GM19238 (cell line): ENCODE data around the gene LARP6.
"Not testable (repeated sequence)": the region's sequence is repeated elsewhere in the genome, so short reads cannot be mapped to it uniquely, and the experiment has no call there.

Experiments used
- DNase-seq: peaks from one replicate; pipeline ENCODE4 v3.0.0; 2011; ENCODE audit warnings: low spot score; ENCODE audit not compliant: insufficient read length

LARP6 gene

DNA sequence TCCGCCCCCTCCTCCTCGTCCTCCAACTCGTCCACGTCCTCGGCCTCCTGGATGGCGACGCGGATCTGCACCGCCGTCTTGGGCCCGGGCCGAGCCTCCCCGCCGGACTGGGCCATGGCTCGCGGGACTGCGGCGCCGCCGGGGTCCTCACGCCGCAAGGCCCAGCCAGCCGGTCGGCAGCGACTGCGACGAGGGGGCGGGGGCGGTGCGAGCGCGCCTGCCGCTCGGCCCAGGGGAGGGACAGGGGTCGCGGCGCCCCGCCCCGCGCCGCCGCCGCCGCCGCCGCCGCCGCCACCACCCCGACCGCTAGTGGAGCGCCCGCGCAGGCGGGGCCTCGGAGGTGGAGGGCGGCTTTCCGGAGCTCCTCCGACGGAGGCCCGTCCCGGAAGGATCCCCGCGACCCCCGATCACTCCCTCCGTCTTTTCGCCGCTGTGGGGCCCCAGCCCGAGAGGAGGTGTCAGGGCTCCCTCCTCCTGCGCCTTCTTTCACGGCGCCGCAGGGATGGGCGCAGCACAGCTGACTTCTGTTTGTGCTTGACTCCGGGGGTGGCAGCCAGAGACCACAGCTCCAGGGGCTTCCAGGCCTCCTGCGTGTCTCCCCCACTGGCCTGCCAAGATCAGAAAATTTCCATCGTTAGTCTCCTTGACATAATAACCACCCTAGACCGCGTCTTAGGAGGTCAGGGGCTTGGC lies at the start of gene LARP6:
Gene LARP6, minus strand, starts transcription at position 185 of the 693 bp plus-strand sequence. Its CDS starts 69 bp downstream, at position 116.
- peak; percentile 7 for DNase-seq

GRCh38 chr15:70902107-70902506 lies 48.1 kb upstream of the LARP6 start:
- DNase-seq: no peak

- no peak for DNase-seq
These were observed 39.1 kb upstream of the LARP6 start for GRCh38 chr15:70892912-70893560.

GRCh38 chr15:70892002-70892911 lies 38.3 kb upstream of the LARP6 start, which contains the start of the genes LRRC49 and THAP10:
LRRC49 (plus strand) TSS chr15:70892826; CDS start chr15:70892895, 69 bp downstream.
THAP10 (minus strand) TSS chr15:70892433; CDS start chr15:70892272, 161 bp downstream.
- DNase-seq: peak; percentile 30

DNA sequence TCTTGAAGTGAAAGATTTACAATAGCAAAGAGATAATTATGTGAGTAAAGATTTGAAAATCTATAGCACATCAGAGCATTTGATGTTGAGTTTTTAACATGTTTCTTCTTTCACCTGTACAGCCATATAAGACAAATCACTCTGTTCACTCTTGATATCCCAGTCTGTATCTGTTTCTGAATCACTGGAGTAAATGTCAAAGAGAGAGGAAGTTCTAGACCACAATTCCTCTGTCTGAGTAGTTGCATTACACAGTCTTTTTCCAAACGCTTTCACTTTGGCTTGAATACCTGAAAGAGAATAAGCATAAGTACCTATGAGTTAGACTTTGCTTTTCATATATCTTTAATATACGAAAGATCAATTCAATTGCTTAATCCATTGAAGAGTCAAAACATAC lies 28.4 kb upstream of the LARP6 start:
- DNase-seq: no peak

GRCh38 chr15:70880781-70881180 lies 26.8 kb upstream of the LARP6 start:
- DNase-seq: no peak

GRCh38 chr15:70879401-70879800 lies 25.4 kb upstream of the LARP6 start:
- no peak for DNase-seq

DNA sequence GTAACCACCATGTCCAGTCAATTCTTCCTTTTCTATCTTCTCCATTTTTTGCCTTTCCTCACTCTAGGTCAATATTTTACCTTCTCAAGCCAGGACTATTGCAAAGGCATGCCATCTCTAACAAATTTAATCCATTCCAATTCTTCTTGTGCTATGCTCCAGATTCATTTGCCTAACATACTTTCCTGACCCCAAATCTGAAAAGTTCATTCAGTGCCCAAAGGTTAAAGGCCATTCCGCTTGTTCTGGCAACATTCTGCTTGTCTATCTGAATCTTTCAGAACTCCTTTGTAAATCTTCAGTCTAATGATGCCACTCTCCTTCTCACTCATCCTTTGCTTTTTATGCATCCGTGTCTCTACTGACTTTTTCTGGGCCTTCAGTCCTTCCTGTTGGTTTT lies 22.7 kb upstream of the LARP6 start:
- DNase-seq: no peak

DNA sequence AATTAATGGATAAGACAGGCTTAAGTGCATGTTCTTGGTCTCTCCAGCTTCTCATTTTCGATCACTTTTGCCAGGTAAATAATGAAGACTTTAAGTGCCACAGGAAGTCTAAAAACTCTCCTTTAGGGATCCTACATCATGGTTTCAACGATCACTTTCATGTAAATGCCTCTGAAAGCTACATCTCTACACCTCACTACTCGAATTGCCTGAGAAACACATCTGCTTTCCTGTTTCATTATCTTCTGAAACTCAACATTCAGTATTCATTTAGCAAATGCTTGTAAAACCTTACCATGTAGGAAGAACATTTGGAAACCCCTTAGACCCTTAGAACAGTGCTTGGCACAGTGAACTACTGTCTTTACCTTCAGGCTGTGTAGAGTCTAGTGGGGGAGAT lies 22.1 kb upstream of the LARP6 start:
- DNase-seq: no peak

DNA sequence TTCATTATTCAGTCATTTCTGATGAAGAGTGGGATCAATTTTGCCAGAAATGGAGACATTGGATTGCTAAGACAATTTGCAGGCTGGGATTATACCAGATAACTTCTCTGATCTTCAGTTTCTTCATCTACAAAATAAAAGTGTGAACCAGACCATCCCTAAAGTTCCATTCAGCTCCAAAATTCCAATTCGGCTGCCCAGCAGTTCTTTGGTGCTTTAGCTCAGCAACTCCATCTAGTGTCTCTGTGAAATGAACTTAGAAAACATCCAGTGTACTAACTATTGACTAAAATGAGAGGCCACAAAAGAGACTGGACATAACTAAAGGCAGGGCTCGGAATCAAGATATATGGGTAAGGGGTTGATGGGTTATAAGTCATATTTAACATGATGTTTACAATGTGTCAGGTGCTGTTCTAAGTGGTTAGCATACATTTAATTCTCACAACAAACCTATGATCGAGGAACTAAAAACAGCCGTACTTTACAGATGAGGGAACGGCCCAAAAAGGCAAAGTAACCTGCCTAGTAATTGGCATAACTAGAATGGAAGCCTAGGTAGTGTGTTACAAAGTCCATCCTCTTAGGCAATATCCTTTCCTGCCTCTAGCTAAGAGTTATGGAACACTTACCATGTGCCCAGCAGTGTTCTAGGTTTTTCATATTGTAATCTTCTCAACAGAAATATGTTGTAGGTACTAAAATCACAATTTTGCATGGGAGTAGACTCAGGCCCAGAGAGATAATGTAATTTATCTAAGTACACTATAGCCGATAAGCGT lies 21.2 kb upstream of the LARP6 start:
- DNase-seq: no peak

GRCh38 chr15:70873232-70874054 lies 19.5 kb upstream of the LARP6 start:
- no peak for DNase-seq

- DNase-seq: not testable (repeated sequence)
These were observed 17.5 kb upstream of the LARP6 start for GRCh38 chr15:70871490-70871889.

- no peak for DNase-seq
These were observed 16.1 kb upstream of the LARP6 start for GRCh38 chr15:70870051-70870450.

- DNase-seq: no peak
These were observed 15.4 kb upstream of the LARP6 start for GRCh38 chr15:70869346-70869745.

- no peak for DNase-seq
These were observed 14.0 kb upstream of the LARP6 start for GRCh38 chr15:70867911-70868467.

- no peak for DNase-seq
These were observed 13.2 kb upstream of the LARP6 start for GRCh38 chr15:70866982-70867641.

DNA sequence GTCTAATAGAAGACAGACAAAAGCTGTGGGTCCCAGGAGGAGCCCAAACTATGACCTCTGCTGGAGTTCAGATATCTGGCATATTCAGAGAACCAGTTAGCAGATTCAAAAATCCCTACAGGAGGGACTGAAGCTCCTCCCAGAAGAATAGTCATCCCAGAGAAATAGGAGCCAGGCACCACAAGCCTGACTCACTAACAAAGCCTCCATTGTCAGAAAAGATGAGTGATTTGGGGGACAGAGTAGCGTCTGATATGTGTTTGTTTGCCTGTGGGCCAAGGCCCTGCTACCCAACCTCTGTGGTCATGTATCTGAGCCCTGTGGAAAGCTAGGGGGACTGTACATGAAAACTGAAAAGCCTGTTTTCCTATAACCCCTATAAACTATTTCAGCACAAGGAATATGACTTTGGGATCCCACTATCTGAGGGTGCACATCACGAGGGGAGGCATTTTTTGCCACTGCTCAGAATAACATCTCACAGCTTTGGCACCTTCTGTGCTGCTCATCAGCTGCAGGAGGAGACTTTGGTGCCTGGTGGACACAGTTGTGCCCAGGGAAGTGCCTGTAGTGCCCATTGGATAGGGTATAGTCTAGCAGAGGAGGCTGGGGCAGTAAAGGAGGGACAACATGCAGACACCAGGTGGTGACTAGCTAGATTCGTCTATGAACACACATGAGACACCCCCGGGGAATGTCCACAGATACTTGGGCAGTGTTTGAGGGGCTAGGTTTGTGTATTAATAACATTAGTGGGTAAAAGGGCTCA lies 9.7 kb upstream of the LARP6 start:
- no peak for DNase-seq

- no peak for DNase-seq
These were observed 6.0 kb upstream of the LARP6 start for GRCh38 chr15:70859998-70860397.
